H1 (cell line): ENCODE results near the gene AOPEP. TPM values are rescaled to one million over a fixed set of nuclear protein-coding genes. Genes with fewer than 3 reads are reported as not detected.

Experiments used
- CTCF ChIA-PET: fragments of 300-600 bp; sonication (Branson Sonifier 250); formaldehyde crosslinking; loops from one replicate; lab custom pipeline; 2021; ENCODE audit not compliant: partially characterized antibody; lab: Charles Lee
- POLR2A ChIA-PET: fragments of 300-600 bp; sonication (Branson Sonifier 250); formaldehyde crosslinking; loops from one replicate; lab custom pipeline; 2021; ENCODE audit warnings: inconsistent platforms; ENCODE audit not compliant: partially characterized antibody; lab: Charles Lee
- DNase-seq, 2 experiments: peaks; one replicate each; pipeline versions ENCODE4 v3.0.0 to v3.0.0-alpha.2; 2010 to 2022; ENCODE audit warnings: low spot score in 2 of 2, low read depth in 1 of 2, mixed read lengths in 1 of 2
- FAIRE-seq: peaks from 2 replicates; lab custom pipeline; 2011; peaks lifted over from hg19 to GRCh38; lab: Jason Lieb, UNC
- H2AFZ ChIP-seq: 2 replicates; pipeline ENCODE4 v1.8.1; 2012; ENCODE audit warnings: low read length, inconsistent platforms
- H2AK5ac ChIP-seq: 2 replicates; pipeline ENCODE4 v1.6.1; 2013; ENCODE audit warnings: low read depth, low read length
- H2BK120ac ChIP-seq: replicated peaks from 2 replicates; pipeline ENCODE3; 2013; ENCODE audit warnings: low read depth, low read length, inconsistent platforms
- H2BK12ac ChIP-seq: 2 replicates; pipeline ENCODE4 v1.6.1; 2013; ENCODE audit warnings: low read depth, low read length
- H2BK15ac ChIP-seq: 2 replicates; pipeline ENCODE4 v1.6.1; 2013; ENCODE audit warnings: low read length
- H2BK20ac ChIP-seq: 2 replicates; pipeline ENCODE4 v1.6.1; 2013; ENCODE audit warnings: low read length
- H2BK5ac ChIP-seq: 2 replicates; pipeline ENCODE4 v1.6.1; 2013; ENCODE audit warnings: low read depth, low read length
- H3K14ac ChIP-seq: 2 replicates; pipeline ENCODE4 v1.6.1; 2013; ENCODE audit warnings: inconsistent platforms; ENCODE audit not compliant: insufficient read length
- H3K18ac ChIP-seq: 2 replicates; pipeline ENCODE4 v1.6.1; 2013; ENCODE audit warnings: low read length; ENCODE audit errors: extremely low read depth
- H3K23ac ChIP-seq: 2 replicates; pipeline ENCODE4 v1.6.1; 2013; ENCODE audit warnings: inconsistent platforms; ENCODE audit not compliant: insufficient read length
- H3K23me2 ChIP-seq: 2 replicates; pipeline ENCODE4 v1.6.1; 2013; ENCODE audit warnings: low read depth, low read length
- H3K27ac ChIP-seq: 2 replicates; pipeline ENCODE4 v1.6.1; 2011; ENCODE audit warnings: low read depth, low read length, inconsistent platforms
- H3K27me3 ChIP-seq, 4 experiments: replicated peaks in 1 of 4; 1 replicate in 1 of 4; 2 replicates in 3 of 4; pipeline versions ENCODE4 v1.6.1 to v1.8.1; 2011 to 2013; ENCODE audit warnings: low read length in 3 of 4, mild to moderate bottlenecking in 3 of 4, inconsistent platforms in 2 of 4, mixed read lengths in 2 of 4, moderate library complexity in 1 of 4; ENCODE audit not compliant: control insufficient read depth in 3 of 4, insufficient read depth in 3 of 4; ENCODE audit errors: extremely low read depth in 1 of 4
- H3K36me3 ChIP-seq, 4 experiments: 2 replicates each; pipeline versions ENCODE4 v1.6.1 to v1.8.1; 2011 to 2013; ENCODE audit warnings: mild to moderate bottlenecking in 4 of 4, low read length in 3 of 4, moderate library complexity in 2 of 4, control low read depth in 1 of 4, inconsistent platforms in 1 of 4; ENCODE audit not compliant: insufficient read depth in 4 of 4, control insufficient read depth in 2 of 4
- H3K4ac ChIP-seq: replicated peaks from 2 replicates; pipeline ENCODE3; 2013; ENCODE audit warnings: low read length, low read depth, mixed read lengths, inconsistent platforms; ENCODE audit not compliant: insufficient read length
- H3K4me1 ChIP-seq, 4 experiments: replicated peaks in 1 of 4; 1 replicate in 1 of 4; 2 replicates in 3 of 4; pipeline versions ENCODE4 v1.6.1 to v1.8.1; 2011 to 2013; ENCODE audit warnings: low read length in 3 of 4, inconsistent platforms in 2 of 4, mixed read lengths in 1 of 4; ENCODE audit not compliant: insufficient read depth in 4 of 4, control insufficient read depth in 3 of 4
- H3K4me2 ChIP-seq, 2 experiments: 2 replicates each; pipeline versions ENCODE4 v1.6.1 to v1.8.1; 2011 to 2013; ENCODE audit warnings: low read depth in 2 of 2, low read length in 2 of 2, control low read depth in 1 of 2, inconsistent platforms in 1 of 2, mild to moderate bottlenecking in 1 of 2; ENCODE audit not compliant: insufficient read depth in 1 of 2
- H3K4me3 ChIP-seq, 4 experiments: fragments of 200-600, 300-600 bp in 1 of 4; sonication (generic), shearing (Covaris generic), sonication (Bioruptor Twin) in 1 of 4; 2 replicates each; pipeline versions ENCODE4 v1.5.1 to v1.8.1; 2011 to 2016; ENCODE audit warnings: low read length in 4 of 4, low read depth in 3 of 4, control low read depth in 2 of 4, inconsistent platforms in 2 of 4, mild to moderate bottlenecking in 2 of 4, mixed read lengths in 1 of 4, moderate library complexity in 1 of 4; ENCODE audit not compliant: insufficient read depth in 2 of 4; ENCODE audit errors: extremely low read depth in 1 of 4
- H3K56ac ChIP-seq: replicated peaks from 2 replicates; pipeline ENCODE3; 2013; ENCODE audit warnings: low read depth, mild to moderate bottlenecking, mixed read lengths, low read length, inconsistent platforms; ENCODE audit not compliant: insufficient read length
- H3K79me1 ChIP-seq: 2 replicates; pipeline ENCODE4 v1.6.1; 2013; ENCODE audit warnings: low read depth, low read length, control low read depth
- H3K79me2 ChIP-seq, 2 experiments: 2 replicates each; pipeline versions ENCODE4 v1.6.1 to v1.8.1; 2012 to 2013; ENCODE audit warnings: low read length in 2 of 2, mild to moderate bottlenecking in 2 of 2, inconsistent platforms in 1 of 2; ENCODE audit not compliant: insufficient read depth in 2 of 2, control insufficient read depth in 1 of 2
- H3K9ac ChIP-seq, 4 experiments: replicated peaks in 1 of 4; 1 replicate in 1 of 4; 2 replicates in 3 of 4; pipeline versions ENCODE4 v1.6.1 to v1.8.1; 2011 to 2013; ENCODE audit warnings: low read depth in 3 of 4, low read length in 3 of 4, control low read depth in 2 of 4, mild to moderate bottlenecking in 2 of 4, moderate library complexity in 2 of 4, inconsistent platforms in 1 of 4; ENCODE audit errors: extremely low read depth in 1 of 4
- H3K9me3 ChIP-seq, 2 experiments: 2 replicates each; pipeline versions ENCODE4 v1.6.1 to v1.8.1; 2012 to 2013; ENCODE audit warnings: mild to moderate bottlenecking in 2 of 2, moderate library complexity in 2 of 2, control low read depth in 1 of 2, inconsistent platforms in 1 of 2, low read depth in 1 of 2, low read length in 1 of 2, mixed read lengths in 1 of 2; ENCODE audit not compliant: insufficient read depth in 2 of 2
- H4K20me1 ChIP-seq, 2 experiments: replicated peaks in 1 of 2; 2 replicates each; pipeline versions ENCODE3 to v1.8.1; 2011 to 2013; ENCODE audit warnings: inconsistent platforms in 2 of 2, low read length in 2 of 2, mild to moderate bottlenecking in 1 of 2; ENCODE audit not compliant: insufficient read depth in 2 of 2, control insufficient read depth in 1 of 2
- H4K5ac ChIP-seq: 2 replicates; pipeline ENCODE4 v1.6.1; 2013; ENCODE audit warnings: low read length, low read depth, mixed read lengths, inconsistent platforms; ENCODE audit not compliant: insufficient read length
- H4K8ac ChIP-seq: 2 replicates; pipeline ENCODE4 v1.8.0; 2013; ENCODE audit warnings: mild to moderate bottlenecking, moderate library complexity, low read length, inconsistent platforms; ENCODE audit not compliant: insufficient read depth; ENCODE audit errors: extremely low read depth
- H4K91ac ChIP-seq: replicated peaks from 2 replicates; pipeline ENCODE3; 2013; ENCODE audit warnings: low read length, mixed read lengths, inconsistent platforms; ENCODE audit not compliant: insufficient read length
- BACH1 ChIP-seq: IDR thresholded peaks from 2 replicates; pipeline ENCODE4 v1.6.1; 2012; ENCODE audit warnings: low read length, improper control_type of control experiment
- CEBPB ChIP-seq: IDR thresholded peaks from 2 replicates; pipeline ENCODE4 v1.6.1; 2012; ENCODE audit warnings: low read depth, low read length
- WGBS, 2 experiments: shearing (Covaris generic) in 1 of 2; methylation state at CpG; one replicate each; pipeline versions ENCODE4 v1.1.6 to v1.1.7; 2013 to 2015; ENCODE audit warnings: low lambda C conversion rate in 2 of 2, mixed read lengths in 2 of 2, inconsistent platforms in 1 of 2, low coverage in 1 of 2, missing lambda C conversion rate in 1 of 2; ENCODE audit not compliant: insufficient replicate concordance in 2 of 2, insufficient coverage in 1 of 2, insufficient read length in 1 of 2; ENCODE audit errors: extremely low coverage in 1 of 2, missing lambda C conversion rate in 1 of 2; 5-methylcytosine and 5-hydroxymethylcytosine counted together
- polyA plus RNA-seq, 7 experiments: library from polyadenylated mRNA; depleted of rRNA in 3 of 7; stranded (reverse) in 5 of 7; unstranded in 2 of 7; fragments of >200 nt in 5 of 7; fragments of 200-250 nt in 2 of 7; gene quantifications; 1 replicate in 5 of 7; 2 replicates in 1 of 7; 4 replicates in 1 of 7; pipeline versions ENCODE4 v1.2.1 to v1.2.3, GENCODE V29; 2011 to 2013; ENCODE audit warnings: missing spikeins in 2 of 7, mixed read lengths in 2 of 7
- total RNA-seq: library from RNA; stranded (reverse); fragmentation: NEBNext Ultra II Directional; extraction: Animal tissue kit (Norgen Biotek cat#: 25700); gene quantifications from 2 replicates; pipeline ENCODE4 v1.2.1, GENCODE V29; 2021

Gene AOPEP
- total and polyA plus RNA-seq, 2 of the 8 experiments (the other 6 are each of a cell fraction or from before 2014, with no cell fraction given), result 6.1 to 14.3 TPM

GRCh38 chr9:94821098-94821887, 94.8 kb downstream of the AOPEP start:
- WGBS, 2 experiments, result 91% methylated on average over 3 of the region's 3 CpGs; no CpG with 5 or more reads in 1 of the 2 experiments
- Histone ChIP-seq H2BK5ac (no peak overlapping the region), H3K4ac (no peak overlapping the region), H3K36me3 (no peaks in the 10 kb centered on the region; a peak in 2 of 8 replicates), H3K23ac (no peak overlapping the region), H3K4me1 (peaks cover 8 to 12% (median 10%) of the 10 kb centered on the region in 4 experiments), H3K18ac (no peak overlapping the region), H3K27ac (no peak overlapping the region), H3K79me2 (no peaks in the 10 kb centered on the region), H4K91ac (no peak overlapping the region), H3K4me3 (no peak overlapping the region), H3K23me2 (no peaks in the 10 kb centered on the region; the same call in 1 of the 2 replicates), H3K9ac (no peak overlapping the region), H3K9me3 (no peaks in the 10 kb centered on the region), H3K79me1 (no peaks in the 10 kb centered on the region), H4K5ac (no peak overlapping the region), H2BK15ac (no peak overlapping the region), H3K14ac (no peak overlapping the region), H2AK5ac (no peak overlapping the region), H3K56ac (no peak overlapping the region), H2BK20ac (no peak overlapping the region), H2BK12ac (no peak overlapping the region), H4K20me1 (peaks cover 0 to 4% of the 10 kb centered on the region in 2 experiments), H2BK120ac (no peak overlapping the region), H3K4me2 (no peak overlapping the region), H4K8ac (no peak overlapping the region), H2AFZ (no peak overlapping the region), H3K27me3 (peaks cover 0 to 9% (median 0%) of the 10 kb centered on the region in 4 experiments; a peak in 3 of 7 replicates)
- FAIRE-seq (no peak), DNase-seq (no peak)
- no peak for TF ChIP-seq CEBPB
- no peak for TF ChIP-seq BACH1
- POLR2A ChIA-PET, result no interaction called here
- CTCF ChIA-PET, result no interaction called here
